HUES48 (cell line): ENCODE data around the gene HSPD1.

Experiments
- H3K27ac ChIP-seq: one replicate; pipeline ENCODE4 v1.7.0; 2013; ENCODE audit warnings: low read depth, low read length, inconsistent platforms
- H3K27me3 ChIP-seq: 2 replicates; pipeline ENCODE4 v1.6.1; 2013; ENCODE audit warnings: mild to moderate bottlenecking, low read length; ENCODE audit not compliant: control insufficient read depth, insufficient read depth
- H3K36me3 ChIP-seq: 2 replicates; pipeline ENCODE4 v1.6.1; 2013; ENCODE audit warnings: low read length; ENCODE audit not compliant: control insufficient read depth, insufficient read depth
- H3K4me1 ChIP-seq: 2 replicates; pipeline ENCODE4 v1.6.1; 2013; ENCODE audit warnings: mild to moderate bottlenecking, low read length; ENCODE audit not compliant: control insufficient read depth, insufficient read depth
- H3K4me3 ChIP-seq: 2 replicates; pipeline ENCODE4 v1.5.1; 2013; ENCODE audit warnings: mild to moderate bottlenecking, low read depth, low read length
- H3K9ac ChIP-seq: 2 replicates; pipeline ENCODE4 v1.6.1; 2013; ENCODE audit warnings: mild to moderate bottlenecking, low read depth, low read length, moderate library complexity
- H3K9me3 ChIP-seq: 2 replicates; pipeline ENCODE4 v1.6.1; 2013; ENCODE audit warnings: low read length; ENCODE audit not compliant: control insufficient read depth, insufficient read depth

HSPD1 gene

GRCh38 chr2:197499594-197500502 lies at the start of gene HSPD1, which contains the start of gene HSPE1:
HSPD1 (minus strand) TSS chr2:197499840; CDS start chr2:197498848, 992 bp downstream.
HSPE1 (plus strand) TSS chr2:197500379; CDS start chr2:197500437, 58 bp downstream.
- Histone ChIP-seq H3K27ac (peak within 1 kb of the TSS; percentile 98), H3K27me3 (no peaks in the 10 kb centered on the region), H3K36me3 (peaks cover 76% of the 10 kb centered on the region), H3K9ac (peak within 1 kb of the TSS; percentile 93), H3K4me3 (peak within 1 kb of the TSS; percentile 88), H3K9me3 (no peaks in the 10 kb centered on the region), H3K4me1 (peaks cover 21% of the 10 kb centered on the region)

GRCh38 chr2:197548582-197548981 lies 48.9 kb upstream of the HSPD1 start:
- Histone ChIP-seq H3K27ac (no peak overlapping the region), H3K27me3 (no peaks in the 10 kb centered on the region), H3K36me3 (peaks cover 72% of the 10 kb centered on the region), H3K4me3 (no peak overlapping the region), H3K9ac (no peak overlapping the region), H3K4me1 (no peaks in the 10 kb centered on the region), H3K9me3 (no peaks in the 10 kb centered on the region)

GRCh38 chr2:197547163-197547900 lies 47.7 kb upstream of the HSPD1 start:
- H3K36me3 ChIP-seq = peaks cover 72% of the 10 kb centered on the region

GRCh38 chr2:197543206-197543605 lies 43.6 kb upstream of the HSPD1 start:
- H3K36me3 ChIP-seq = peaks cover 65% of the 10 kb centered on the region
- no peak overlapping the region for H3K4me3 ChIP-seq
- H3K9me3 ChIP-seq = no peaks in the 10 kb centered on the region
- no peak overlapping the region for H3K27ac ChIP-seq
- no peak overlapping the region for H3K9ac ChIP-seq
- no peaks in the 10 kb centered on the region for H3K27me3 ChIP-seq
- H3K4me1 ChIP-seq = no peaks in the 10 kb centered on the region

More at GRCh38 chr2:197547163-197547900, 47.7 kb upstream of the HSPD1 start:
- no peaks in the 10 kb centered on the region for H3K4me1 ChIP-seq
- H3K9me3 ChIP-seq = no peaks in the 10 kb centered on the region
- no peak overlapping the region for H3K4me3 ChIP-seq
- no peaks in the 10 kb centered on the region for H3K27me3 ChIP-seq
- no peak overlapping the region for H3K27ac ChIP-seq
- no peak overlapping the region for H3K9ac ChIP-seq

- Histone ChIP-seq H3K27me3 (no peaks in the 10 kb centered on the region), H3K9ac (no peak overlapping the region), H3K27ac (no peak overlapping the region), H3K4me3 (no peak overlapping the region), H3K36me3 (peaks cover 79% of the 10 kb centered on the region), H3K4me1 (no peaks in the 10 kb centered on the region), H3K9me3 (no peaks in the 10 kb centered on the region)
These were observed 40.1 kb upstream of the HSPD1 start for GRCh38 chr2:197539734-197540133.

- Histone ChIP-seq H3K9ac (no peak overlapping the region), H3K27me3 (no peaks in the 10 kb centered on the region), H3K36me3 (peaks cover 73% of the 10 kb centered on the region), H3K4me1 (no peaks in the 10 kb centered on the region), H3K9me3 (no peaks in the 10 kb centered on the region), H3K4me3 (no peak overlapping the region), H3K27ac (no peak overlapping the region)
These were observed 38.8 kb upstream of the HSPD1 start for GRCh38 chr2:197538412-197538811.

GRCh38 chr2:197517150-197517549 lies 17.5 kb upstream of the HSPD1 start:
- Histone ChIP-seq H3K27ac (no peak overlapping the region), H3K27me3 (no peaks in the 10 kb centered on the region), H3K9me3 (no peaks in the 10 kb centered on the region), H3K36me3 (no peaks in the 10 kb centered on the region), H3K4me3 (peak overlapping the region; percentile 94), H3K4me1 (peaks cover 14% of the 10 kb centered on the region), H3K9ac (no peak overlapping the region)

GRCh38 chr2:197516393-197516761 lies 16.7 kb upstream of the HSPD1 start:
- peaks cover 14% of the 10 kb centered on the region for H3K4me1 ChIP-seq
- H3K27me3 ChIP-seq = no peaks in the 10 kb centered on the region
- peak overlapping the region; percentile 86 for H3K9ac ChIP-seq
- H3K27ac ChIP-seq = peak overlapping the region; percentile 85
- H3K4me3 ChIP-seq = peak overlapping the region; percentile 94
- H3K36me3 ChIP-seq = no peaks in the 10 kb centered on the region
- no peaks in the 10 kb centered on the region for H3K9me3 ChIP-seq

GRCh38 chr2:197515739-197516392 lies 16.2 kb upstream of the HSPD1 start, which contains the start of gene MOB4:
MOB4 (plus strand) TSS chr2:197516066; CDS start chr2:197516087, 21 bp downstream.
- Histone ChIP-seq H3K4me1 (peaks cover 14% of the 10 kb centered on the region), H3K27ac (peak within 1 kb of the TSS; percentile 85), H3K4me3 (peak within 1 kb of the TSS; percentile 94), H3K27me3 (no peaks in the 10 kb centered on the region), H3K36me3 (no peaks in the 10 kb centered on the region), H3K9ac (peak within 1 kb of the TSS; percentile 86), H3K9me3 (no peaks in the 10 kb centered on the region)

GRCh38 chr2:197515315-197515738 lies 15.7 kb upstream of the HSPD1 start:
- Histone ChIP-seq H3K27me3 (no peaks in the 10 kb centered on the region), H3K4me3 (peak overlapping the region; percentile 94), H3K36me3 (no peaks in the 10 kb centered on the region), H3K9ac (peak overlapping the region; percentile 43), H3K9me3 (no peaks in the 10 kb centered on the region), H3K4me1 (peaks cover 14% of the 10 kb centered on the region), H3K27ac (peak overlapping the region; percentile 85)
